Measurements from ENCODE around the gene TXNRD2.
"Not testable (repeated sequence)": the region's sequence is repeated elsewhere in the genome, so short reads cannot be mapped to it uniquely, and the experiment has no call there.

TXNRD2 gene

DNA sequence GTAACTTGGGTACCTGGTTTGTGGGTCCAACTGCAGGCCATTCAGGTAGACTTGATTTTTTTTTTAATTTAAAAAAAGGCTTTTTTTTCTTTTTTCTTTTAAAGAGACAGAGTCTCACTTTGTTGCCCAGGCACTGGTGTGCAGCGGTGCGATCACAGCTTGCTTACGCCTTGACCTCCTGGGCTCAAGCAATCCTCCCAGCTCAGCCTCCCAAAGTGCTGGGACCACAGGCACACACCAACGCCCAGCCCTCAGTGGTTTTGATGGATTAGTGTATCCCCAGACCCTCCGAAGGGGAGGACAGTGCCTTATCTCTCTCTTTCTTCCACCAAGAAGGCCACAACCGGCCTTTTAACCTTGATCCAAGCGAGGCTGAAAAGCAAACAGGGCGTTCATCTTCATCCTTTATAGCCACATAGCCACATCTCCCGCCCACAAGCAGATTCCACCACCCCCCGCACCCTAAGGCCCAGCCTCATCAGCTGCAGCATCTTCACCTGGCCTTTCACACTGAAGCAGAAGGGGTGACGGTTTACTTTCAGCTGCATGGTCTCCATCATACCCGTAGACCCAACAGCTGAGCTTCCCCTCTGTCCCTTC lies 17.6 kb downstream of the TXNRD2 start:
- DNase-seq (ENCODE audit: low read depth, low spot score) = no peak

DNA sequence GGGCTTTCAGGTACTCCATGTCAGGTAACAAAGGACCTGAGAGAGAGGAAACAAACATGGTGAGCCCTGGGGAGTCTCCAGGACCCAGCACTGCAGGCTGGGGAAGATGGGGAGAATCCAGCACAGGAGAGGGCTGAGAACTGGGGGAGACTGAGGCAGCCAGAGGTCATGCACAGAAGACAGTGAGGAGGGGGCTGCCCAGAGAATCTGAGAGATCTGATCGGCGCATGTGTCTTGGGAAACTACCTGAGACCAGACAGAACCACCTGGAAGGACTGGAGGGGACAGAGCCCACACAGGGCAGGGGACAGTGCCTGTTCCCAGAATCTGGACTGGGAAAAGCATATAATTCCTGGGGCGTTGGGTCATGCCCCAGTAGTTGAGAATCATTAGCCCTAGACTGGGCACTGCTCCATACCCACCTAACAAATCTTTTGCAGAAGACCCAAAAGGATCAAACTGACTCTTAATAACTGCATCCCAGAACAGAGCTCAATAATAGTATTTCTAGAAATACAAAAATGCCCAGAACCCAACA lies 20.0 kb downstream of the TXNRD2 start:
- DNase-seq (ENCODE audit: low read depth, low spot score) = no peak

DNA sequence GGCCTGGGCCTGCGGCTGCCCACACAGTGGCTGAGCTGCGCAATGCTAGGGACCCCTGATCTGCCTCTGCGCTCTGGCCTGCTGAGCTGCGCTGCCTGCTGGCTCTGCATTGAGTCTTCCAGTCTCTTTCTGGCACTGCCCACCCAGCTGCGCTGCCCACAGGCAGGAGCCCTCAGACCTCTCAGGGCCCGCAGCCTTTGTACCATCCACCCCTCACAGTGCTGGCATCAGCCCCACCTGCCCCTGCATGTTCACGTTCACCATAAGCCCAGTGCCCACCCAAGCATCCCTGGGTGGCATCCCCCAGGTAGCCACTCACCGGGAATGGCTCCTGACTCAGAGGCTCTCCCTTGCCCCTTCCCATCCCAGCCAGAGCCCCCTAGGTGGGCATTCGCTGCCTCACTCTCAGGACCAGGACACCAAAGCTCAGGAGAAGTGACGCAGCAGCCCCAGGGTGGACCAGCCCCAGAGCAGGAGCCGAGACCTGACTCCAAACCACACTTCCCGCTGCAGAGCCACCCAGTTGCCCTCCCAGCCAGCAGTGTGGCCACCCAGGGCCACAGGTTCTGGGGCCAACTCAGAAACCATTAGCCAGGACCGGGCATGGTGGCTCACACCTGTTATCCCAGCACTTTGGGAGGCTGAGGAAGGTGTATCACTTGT lies 21.8 kb downstream of the TXNRD2 start:
- no peak for DNase-seq (ENCODE audit: low read depth, low spot score)

DNA sequence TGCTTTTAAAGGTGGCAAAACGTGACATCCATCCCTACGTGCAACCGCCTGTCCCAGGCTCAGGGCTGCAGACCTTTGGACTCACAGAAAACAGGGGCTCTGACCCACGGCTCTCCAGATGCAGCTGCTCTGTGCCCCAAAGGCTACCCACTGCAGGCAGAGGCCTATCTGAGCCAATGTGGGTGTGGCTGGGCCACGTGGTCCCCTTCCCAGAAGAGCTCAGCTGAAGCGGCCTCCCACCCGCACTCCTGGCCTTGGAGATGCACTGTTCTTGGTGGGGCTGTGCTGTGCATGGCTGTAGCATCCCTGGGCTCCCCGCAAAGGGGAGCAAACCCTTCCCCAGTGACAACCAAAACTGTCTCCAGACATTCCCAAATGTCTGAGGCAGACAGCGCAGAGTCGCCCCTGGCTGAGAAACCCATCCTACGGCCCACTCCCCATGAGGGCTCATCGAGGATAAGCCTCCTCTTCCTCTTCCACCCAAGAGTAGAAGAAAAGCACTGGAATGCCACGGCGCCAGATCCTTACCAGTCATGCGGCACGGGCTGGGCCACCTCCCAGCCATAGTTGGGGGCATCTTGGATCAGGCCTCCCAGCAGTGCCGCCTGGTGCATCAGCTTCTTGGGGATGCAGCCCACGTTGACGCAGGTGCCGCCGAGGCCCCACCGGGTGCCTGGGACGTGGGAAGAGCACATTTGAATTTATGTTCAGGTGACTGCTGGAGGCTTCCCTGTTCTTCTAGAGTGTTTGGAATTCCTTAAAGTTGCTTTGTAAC lies 23.1 kb downstream of the TXNRD2 start:
- no peak for DNase-seq (ENCODE audit: low read depth, low spot score)

DNA sequence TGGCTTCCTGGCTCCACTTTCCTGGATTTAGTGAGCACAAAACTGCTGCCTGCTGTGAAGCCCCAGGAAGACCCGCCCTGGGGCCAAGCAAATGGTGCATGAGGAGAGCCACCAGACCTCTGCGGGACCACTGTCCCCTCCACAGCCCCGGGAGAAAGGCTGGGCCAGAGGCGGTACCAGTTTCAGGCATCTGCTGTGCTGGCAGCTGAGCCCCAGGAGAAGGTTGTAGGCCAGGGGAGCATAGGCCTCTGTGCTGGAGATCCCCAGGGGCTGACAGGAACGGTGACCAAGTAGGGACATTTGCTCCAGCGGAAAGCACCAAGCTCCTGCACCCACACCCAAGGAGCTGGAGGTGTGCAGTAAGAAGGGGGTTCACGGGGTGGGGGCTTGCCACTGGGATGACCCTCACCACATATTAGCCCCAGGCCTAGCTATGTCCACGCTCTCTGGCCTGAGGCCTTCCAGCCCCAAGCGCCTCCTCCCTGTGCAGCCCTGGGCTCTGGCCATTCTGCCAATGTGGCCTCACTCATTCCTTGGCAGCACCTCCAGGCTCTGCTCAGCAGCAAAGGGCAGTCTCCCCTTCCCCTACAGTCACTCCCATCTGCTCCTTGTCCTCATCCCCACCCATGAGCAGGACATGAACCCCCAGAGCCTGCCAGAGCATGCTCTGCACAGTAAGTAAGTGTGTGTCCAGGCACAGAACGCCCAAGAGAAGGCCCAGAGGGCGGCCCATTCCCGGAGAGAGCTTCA lies 24.1 kb downstream of the TXNRD2 start:
- no peak for DNase-seq (ENCODE audit: low read depth, low spot score)

GRCh38 chr22:19916941-19917340 lies 24.7 kb downstream of the TXNRD2 start:
- no peak for DNase-seq (ENCODE audit: low read depth, low spot score)

- no peak for DNase-seq (ENCODE audit: low read depth, low spot score)
Measured at GRCh38 chr22:19916006-19916405, 25.6 kb downstream of the TXNRD2 start.

- no peak for DNase-seq (ENCODE audit: low read depth, low spot score)
Measured at GRCh38 chr22:19915287-19915954, 26.2 kb downstream of the TXNRD2 start.

DNA sequence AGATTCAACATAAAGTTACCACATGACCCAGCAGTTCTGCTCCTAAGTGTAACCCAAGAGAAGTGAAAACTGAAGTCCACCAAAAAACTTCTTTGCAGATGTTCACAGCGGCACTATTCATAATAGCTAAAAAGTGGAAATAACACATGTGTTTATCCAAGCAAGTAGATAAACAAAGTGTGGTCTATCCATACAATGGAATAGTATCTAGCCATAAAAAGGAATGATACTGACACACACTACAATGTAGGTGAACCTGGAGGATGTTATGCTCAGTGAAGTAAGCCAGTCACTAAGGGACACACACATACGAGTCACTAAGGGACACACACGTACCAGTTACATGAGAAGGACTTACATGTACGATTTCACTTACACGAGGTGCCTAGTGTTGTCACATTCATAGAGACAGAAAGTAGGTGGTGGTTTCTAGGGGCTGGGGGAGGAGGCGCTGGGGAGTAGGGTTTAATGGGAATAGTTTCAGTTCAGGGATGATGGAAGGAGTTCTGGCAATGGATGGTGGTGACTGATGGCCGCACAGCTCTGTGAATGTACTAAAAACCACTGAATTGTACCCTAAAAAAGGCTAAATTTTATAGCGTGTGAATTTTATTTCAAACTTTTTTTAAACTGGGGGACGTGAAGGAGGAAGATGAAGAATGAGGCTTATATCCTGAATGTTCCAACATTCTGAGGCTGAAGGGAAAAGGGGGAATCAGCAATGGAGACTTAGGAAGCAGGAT lies 27.2 kb downstream of the TXNRD2 start:
- no peak for DNase-seq (ENCODE audit: low read depth, low spot score)

DNA sequence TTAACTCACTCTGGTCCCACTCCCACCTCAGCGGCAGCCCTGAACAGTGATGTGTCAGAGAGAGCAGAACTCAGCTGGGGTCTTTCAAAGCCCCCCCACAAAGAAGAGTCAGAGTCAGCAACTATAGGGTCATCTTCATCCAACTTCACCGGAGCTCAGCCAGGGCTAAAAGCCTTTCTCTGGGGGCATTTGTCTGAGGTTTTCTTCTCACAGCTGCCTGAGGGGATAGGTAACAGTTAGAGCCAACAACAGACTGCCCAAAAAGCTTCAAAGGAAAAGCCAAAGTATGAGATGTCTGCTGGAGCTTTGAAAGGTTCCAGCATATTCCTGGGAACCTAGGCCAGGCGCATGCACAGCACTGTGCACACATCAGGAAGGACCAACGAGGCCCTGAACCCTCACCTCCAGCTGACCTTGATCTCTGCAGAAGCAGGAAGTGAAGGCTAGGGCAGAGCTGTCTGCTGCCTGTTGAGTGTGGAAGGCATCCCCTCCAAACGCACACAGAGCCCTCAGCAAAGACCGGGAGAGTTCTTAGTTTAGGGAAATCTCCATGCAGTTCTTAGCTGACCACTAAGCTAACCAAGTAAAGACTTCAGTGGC lies 28.2 kb downstream of the TXNRD2 start:
- no peak for DNase-seq (ENCODE audit: low read depth, low spot score)

DNA sequence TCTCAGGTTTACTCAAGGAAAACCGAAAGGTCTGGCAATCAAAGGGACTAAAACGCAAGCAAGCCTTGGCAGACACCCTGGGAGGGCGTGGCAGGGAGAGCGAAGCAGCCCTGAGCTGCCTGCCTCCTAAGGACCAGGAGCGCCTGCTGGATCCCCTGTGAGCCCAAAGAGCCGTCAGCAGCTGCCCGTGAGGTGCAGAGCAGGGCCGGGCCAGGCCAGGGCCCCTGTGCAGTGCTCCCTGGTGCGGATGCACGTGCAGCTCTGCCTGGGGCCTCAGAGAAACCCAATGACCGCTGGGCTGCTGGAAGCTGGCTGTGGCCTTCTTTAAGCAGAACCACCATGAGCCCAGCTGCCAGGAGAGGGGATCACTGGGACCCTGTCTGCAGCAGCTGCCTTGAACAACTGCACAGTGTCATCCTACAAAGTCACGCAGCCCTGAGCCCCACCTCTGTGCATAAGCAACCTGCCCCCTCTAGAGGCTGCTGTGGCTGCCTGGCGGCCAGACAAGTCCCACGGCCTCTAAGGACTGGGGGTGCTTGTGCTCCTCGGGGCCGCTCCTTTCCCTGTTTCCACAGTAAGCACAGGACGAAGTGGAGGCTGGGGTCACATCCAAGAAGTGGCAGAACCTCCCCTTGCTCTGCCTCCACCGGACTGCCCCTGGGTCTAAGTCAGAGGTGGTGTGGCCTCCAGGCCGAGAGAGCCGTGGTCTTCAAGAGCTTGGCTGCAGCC lies 29.2 kb downstream of the TXNRD2 start:
- no peak for DNase-seq (ENCODE audit: low read depth, low spot score)

- no peak for DNase-seq (ENCODE audit: low read depth, low spot score)
Measured at GRCh38 chr22:19911540-19912270, 29.9 kb downstream of the TXNRD2 start.

GRCh38 chr22:19910180-19910744 lies 31.4 kb downstream of the TXNRD2 start:
- no peak for DNase-seq (ENCODE audit: low read depth, low spot score)

GRCh38 chr22:19909350-19910179 lies 32.1 kb downstream of the TXNRD2 start:
- DNase-seq (ENCODE audit: low read depth, low spot score) = no peak

DNA sequence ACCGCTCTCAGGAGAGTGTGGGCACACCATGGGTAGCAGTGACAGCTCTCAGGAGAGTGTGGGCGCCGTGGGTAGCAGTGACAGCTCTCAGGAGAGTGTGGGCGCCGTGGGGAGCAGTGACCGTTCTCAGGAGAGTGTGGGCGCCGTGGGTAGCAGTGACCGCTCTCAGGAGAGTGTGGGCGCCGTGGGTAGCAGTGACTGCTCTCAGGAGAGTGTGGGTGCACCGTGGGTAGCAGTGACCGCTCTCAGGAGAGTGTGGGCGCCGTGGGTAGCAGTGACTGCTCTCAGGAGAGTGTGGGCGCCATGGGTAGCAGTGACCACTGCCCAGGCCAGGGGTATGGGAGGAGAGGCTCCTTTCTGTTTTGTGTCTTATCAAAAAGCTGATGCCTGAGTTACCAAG lies 33.7 kb downstream of the TXNRD2 start:
- not testable (repeated sequence) for DNase-seq (ENCODE audit: low read depth, low spot score)

- DNase-seq (ENCODE audit: low read depth, low spot score) = not testable (repeated sequence)
Measured at GRCh38 chr22:19906864-19907263, 34.8 kb downstream of the TXNRD2 start.
